OCI-LY7 (cell line): ENCODE data around the gene ZNF727.

ENCODE experiments used
- EZH2phosphoT487 ChIP-seq: fragments of 200-600 bp; sonication (generic); IDR thresholded peaks from 2 replicates; pipeline ENCODE4 v1.6.1; 2018; ENCODE audit warnings: low read depth, borderline replicate concordance, mild to moderate bottlenecking, mixed run types, antibody characterized with exemption, low read length, moderate library complexity, mixed read lengths
- TF ChIP-seq, protein P1 (sequence below): fragments of 200-600 bp; sonication (generic); conservative IDR thresholded peaks from 2 replicates; pipeline ENCODE4 v1.5.1; 2014; ENCODE audit warnings: mild to moderate bottlenecking, antibody characterized with exemption, low read length, moderate library complexity, mixed read lengths

DNA sequence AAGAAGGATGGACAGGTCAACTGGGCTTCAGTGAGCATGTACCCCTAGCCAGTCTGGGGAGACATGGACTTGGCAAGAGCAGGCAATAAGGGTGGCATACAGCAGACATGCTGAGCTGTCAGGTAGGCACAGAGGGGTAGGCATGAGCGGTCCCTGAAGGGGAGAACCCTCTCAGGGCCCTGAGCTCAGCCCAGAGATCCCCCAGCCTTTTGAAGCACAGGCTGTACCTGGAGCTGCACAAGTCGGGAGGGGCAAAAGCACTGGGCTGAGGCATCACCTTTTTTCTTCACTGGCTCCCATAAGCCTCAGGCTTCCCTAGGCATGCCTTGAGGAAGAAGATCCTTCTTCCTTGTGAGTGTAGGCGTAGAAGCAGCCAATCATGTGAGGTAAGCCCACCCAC, 42.3 kb downstream of the ZNF727 start:
- TF ChIP-seq, protein P1, sequence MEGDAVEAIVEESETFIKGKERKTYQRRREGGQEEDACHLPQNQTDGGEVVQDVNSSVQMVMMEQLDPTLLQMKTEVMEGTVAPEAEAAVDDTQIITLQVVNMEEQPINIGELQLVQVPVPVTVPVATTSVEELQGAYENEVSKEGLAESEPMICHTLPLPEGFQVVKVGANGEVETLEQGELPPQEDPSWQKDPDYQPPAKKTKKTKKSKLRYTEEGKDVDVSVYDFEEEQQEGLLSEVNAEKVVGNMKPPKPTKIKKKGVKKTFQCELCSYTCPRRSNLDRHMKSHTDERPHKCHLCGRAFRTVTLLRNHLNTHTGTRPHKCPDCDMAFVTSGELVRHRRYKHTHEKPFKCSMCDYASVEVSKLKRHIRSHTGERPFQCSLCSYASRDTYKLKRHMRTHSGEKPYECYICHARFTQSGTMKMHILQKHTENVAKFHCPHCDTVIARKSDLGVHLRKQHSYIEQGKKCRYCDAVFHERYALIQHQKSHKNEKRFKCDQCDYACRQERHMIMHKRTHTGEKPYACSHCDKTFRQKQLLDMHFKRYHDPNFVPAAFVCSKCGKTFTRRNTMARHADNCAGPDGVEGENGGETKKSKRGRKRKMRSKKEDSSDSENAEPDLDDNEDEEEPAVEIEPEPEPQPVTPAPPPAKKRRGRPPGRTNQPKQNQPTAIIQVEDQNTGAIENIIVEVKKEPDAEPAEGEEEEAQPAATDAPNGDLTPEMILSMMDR, result no peak
- TF ChIP-seq EZH2phosphoT487, result no peak
